ENCODE data around the gene VAPA. TPM values are rescaled to one million over a fixed set of nuclear protein-coding genes. Genes with fewer than 3 reads are reported as not detected.

The VAPA gene
- polyA plus RNA-seq, 12 donors: 209 to 352 (median 280) TPM; not detected in 1

- DNase-seq: no peak
Observed at GRCh38 chr18:9931146-9931545, 17.3 kb downstream of the VAPA start.

GRCh38 chr18:9931678-9932077 is 17.9 kb downstream of the VAPA start:
- no peak for DNase-seq

- DNase-seq: no peak
Observed at GRCh38 chr18:9933865-9934264, 20.0 kb downstream of the VAPA start.

GRCh38 chr18:9934274-9934673 is 20.5 kb downstream of the VAPA start:
- no peak for DNase-seq

GRCh38 chr18:9941103-9941502 is 27.3 kb downstream of the VAPA start:
- DNase-seq: no peak

GRCh38 chr18:9941660-9942059 is 27.8 kb downstream of the VAPA start:
- no peak for DNase-seq

GRCh38 chr18:9943311-9943710 is 29.5 kb downstream of the VAPA start:
- DNase-seq: no peak

- no peak for DNase-seq
Observed at GRCh38 chr18:9944805-9945204, 31.0 kb downstream of the VAPA start.

GRCh38 chr18:9946831-9947230 is 33.0 kb downstream of the VAPA start:
- DNase-seq: no peak

- no peak for DNase-seq
Observed at GRCh38 chr18:9947248-9947647, 33.4 kb downstream of the VAPA start.

- DNase-seq: no peak
Observed at GRCh38 chr18:9949315-9949714, 35.5 kb downstream of the VAPA start.

- no peak for DNase-seq
Observed at GRCh38 chr18:9949861-9950260, 36.0 kb downstream of the VAPA start.

GRCh38 chr18:9950289-9951016 is 36.6 kb downstream of the VAPA start:
- no peak for DNase-seq

- DNase-seq: peak; percentile 43
Observed at GRCh38 chr18:9951022-9951859, 37.4 kb downstream of the VAPA start.

GRCh38 chr18:9952633-9953416 is 39.0 kb downstream of the VAPA start:
- no peak for DNase-seq

- DNase-seq: no peak
Observed at GRCh38 chr18:9958861-9959399, 45.1 kb downstream of the VAPA start.

GRCh38 chr18:9959564-9959963 is 45.7 kb downstream of the VAPA start:
- DNase-seq: no peak

GRCh38 chr18:9960258-9960904 is 46.6 kb downstream of the VAPA start:
- no peak for DNase-seq

GRCh38 chr18:9961041-9961440 is 47.2 kb downstream of the VAPA start:
- DNase-seq: no peak

GRCh38 chr18:9965711-9966624 is 52.2 kb downstream of the VAPA start:
- no peak for DNase-seq

All from muscle of arm (tissue), 12 donors.